ENCODE data around the gene C11orf68. TPM values are rescaled to one million over a fixed set of nuclear protein-coding genes. Genes with fewer than 3 reads are reported as not detected.

C11orf68 gene
- total and polyA plus RNA-seq, 10 of the 15 experiments (the other 5 are each of a cell fraction or from before 2014, with no cell fraction given): 3.0 to 25.4 (median 16.7) TPM

GRCh38 chr11:65890324-65891218 is 28.3 kb downstream of the C11orf68 start, which contains the start of gene CCDC85B (continued):
- TF ChIP-seq, protein P1, sequence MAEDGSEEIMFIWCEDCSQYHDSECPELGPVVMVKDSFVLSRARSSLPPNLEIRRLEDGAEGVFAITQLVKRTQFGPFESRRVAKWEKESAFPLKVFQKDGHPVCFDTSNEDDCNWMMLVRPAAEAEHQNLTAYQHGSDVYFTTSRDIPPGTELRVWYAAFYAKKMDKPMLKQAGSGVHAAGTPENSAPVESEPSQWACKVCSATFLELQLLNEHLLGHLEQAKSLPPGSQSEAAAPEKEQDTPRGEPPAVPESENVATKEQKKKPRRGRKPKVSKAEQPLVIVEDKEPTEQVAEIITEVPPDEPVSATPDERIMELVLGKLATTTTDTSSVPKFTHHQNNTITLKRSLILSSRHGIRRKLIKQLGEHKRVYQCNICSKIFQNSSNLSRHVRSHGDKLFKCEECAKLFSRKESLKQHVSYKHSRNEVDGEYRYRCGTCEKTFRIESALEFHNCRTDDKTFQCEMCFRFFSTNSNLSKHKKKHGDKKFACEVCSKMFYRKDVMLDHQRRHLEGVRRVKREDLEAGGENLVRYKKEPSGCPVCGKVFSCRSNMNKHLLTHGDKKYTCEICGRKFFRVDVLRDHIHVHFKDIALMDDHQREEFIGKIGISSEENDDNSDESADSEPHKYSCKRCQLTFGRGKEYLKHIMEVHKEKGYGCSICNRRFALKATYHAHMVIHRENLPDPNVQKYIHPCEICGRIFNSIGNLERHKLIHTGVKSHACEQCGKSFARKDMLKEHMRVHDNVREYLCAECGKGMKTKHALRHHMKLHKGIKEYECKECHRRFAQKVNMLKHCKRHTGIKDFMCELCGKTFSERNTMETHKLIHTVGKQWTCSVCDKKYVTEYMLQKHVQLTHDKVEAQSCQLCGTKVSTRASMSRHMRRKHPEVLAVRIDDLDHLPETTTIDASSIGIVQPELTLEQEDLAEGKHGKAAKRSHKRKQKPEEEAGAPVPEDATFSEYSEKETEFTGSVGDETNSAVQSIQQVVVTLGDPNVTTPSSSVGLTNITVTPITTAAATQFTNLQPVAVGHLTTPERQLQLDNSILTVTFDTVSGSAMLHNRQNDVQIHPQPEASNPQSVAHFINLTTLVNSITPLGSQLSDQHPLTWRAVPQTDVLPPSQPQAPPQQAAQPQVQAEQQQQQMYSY (CRISPR knock-in tag; IDR thresholded peaks at IDR 0.05): peak; percentile 33; the same call in 1 of the 2 replicates
- no peak for TF ChIP-seq SIX5 (IDR thresholded peaks at IDR 0.05; ENCODE audit: low read depth, low read length, severe bottlenecking)
- no peak for TF ChIP-seq JUND (IDR thresholded peaks at IDR 0.05; ENCODE audit: low read depth, low read length)
- TF ChIP-seq POLR2A (IDR thresholded peaks at IDR 0.05; ENCODE audit: low read depth, low read length): peak; percentile 99
- TF ChIP-seq, protein P2, sequence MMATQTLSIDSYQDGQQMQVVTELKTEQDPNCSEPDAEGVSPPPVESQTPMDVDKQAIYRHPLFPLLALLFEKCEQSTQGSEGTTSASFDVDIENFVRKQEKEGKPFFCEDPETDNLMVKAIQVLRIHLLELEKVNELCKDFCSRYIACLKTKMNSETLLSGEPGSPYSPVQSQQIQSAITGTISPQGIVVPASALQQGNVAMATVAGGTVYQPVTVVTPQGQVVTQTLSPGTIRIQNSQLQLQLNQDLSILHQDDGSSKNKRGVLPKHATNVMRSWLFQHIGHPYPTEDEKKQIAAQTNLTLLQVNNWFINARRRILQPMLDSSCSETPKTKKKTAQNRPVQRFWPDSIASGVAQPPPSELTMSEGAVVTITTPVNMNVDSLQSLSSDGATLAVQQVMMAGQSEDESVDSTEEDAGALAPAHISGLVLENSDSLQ (IDR thresholded peaks at IDR 0.05): peak; percentile 44
- TF ChIP-seq ZNF384 (IDR thresholded peaks at IDR 0.05; ENCODE audit: borderline replicate concordance, low read depth, low read length): no peak
- peak; percentile 93 for TF ChIP-seq NKRF (conservative IDR thresholded peaks at IDR 0.05)
- TF ChIP-seq SMAD1 (IDR thresholded peaks at IDR 0.05; ENCODE audit: low read depth, partially characterized antibody): no peak
- no peak for TF ChIP-seq ZNF622 (IDR thresholded peaks at IDR 0.05)

Measured in GM12878 (cell line).